HUDEP-2 (cell line): Measurements from ENCODE around the gene EXOC3L2.
A peak's percentile ranks its signal among the peaks of the same experiment; 100 is the strongest.

ENCODE experiments used
- DNase-seq, 76 experiments: peaks; one replicate each; lab custom pipeline; 2025; ENCODE audit not compliant: unreplicated experiment in 76 of 76; lab: John Stamatoyannopoulos, UW

EXOC3L2 gene

DNA sequence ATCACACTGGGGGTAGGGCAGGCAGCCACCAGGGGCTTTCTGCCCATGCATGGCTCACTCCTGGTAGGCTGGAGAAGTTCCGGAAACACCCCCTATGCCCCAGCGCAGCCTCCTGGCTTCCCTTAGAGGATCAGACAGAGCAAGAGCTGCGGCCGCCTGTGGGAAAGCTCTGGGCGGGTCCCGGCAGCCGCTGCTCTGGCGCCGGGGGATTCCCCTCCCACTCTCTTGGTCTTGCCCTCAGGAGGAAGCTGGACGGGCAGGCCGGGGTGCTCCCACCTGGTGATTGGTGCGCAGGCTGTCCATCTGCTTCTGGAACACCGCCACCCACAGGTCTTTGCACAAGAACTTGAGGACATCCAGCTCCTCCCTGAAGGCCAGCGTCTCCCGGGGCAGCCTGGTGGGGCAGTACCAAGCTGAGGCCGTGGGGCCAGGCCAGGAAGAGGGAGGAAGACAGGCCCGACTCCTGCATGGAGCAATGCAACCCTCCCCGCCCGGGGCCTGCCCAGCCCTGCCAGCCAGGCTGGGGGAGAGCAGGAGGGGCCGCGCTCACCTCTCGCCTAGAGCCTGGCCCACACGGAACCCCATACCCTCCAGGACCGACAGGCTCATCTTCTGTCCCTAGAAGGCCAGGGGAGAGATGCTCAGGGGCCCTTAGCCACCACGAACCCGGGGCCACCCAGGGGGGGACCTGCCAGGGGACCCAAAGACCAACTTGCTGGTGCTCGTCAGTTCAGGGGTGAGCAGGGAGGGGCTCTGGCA lies 80.5 kb downstream of the EXOC3L2 start:
- DNase-seq = peak in 32 of 76 experiments; percentile 8 to 73 (median 34)

- DNase-seq = no peak
These were observed 81.3 kb downstream of the EXOC3L2 start for GRCh38 chr19:45163751-45164460.

DNA sequence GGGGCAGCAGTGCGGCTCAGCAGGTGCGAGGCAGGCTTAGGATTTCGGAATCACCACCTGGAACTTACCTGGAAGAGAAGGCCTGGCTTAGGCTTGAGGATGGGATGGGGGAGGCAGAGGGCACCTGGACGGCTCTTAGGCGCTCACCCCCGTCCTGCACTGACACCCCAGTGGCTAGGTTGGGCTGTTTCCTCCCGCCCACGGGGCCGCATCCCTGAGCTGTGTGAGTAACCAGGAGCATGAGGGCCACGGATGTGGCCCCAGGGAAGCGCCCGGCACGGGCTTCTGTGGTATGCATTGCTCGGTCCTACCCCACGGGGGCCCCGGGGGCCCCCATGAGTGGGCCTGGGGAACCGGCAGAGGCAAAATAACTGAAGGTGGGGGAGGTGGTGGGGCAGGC lies 82.1 kb downstream of the EXOC3L2 start:
- no peak for DNase-seq

DNA sequence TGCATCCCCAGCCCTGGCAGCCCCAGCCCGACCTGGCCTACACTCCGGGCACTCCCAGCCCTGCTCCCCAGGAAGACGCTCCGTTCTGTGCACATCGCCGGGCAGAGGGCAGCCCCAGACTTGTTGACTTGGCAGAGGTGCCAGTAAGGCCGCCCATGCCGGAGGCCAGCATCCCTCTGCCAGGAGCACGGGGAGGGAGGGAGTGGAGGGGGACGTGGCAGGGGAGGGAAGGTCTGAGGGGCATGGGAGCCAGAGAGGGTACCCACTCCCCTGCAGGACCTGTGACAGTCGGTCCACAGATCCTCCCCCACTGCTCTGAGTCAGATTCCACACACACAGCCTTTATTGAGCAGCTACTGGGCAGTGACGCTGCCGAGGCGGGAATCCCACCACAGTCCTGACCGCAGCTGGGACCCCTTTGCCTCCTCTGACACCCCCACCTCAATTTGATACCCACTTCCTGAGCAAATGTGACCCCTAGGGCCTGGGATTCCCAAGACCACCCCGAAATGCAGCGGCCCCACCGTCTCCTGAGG lies 82.5 kb downstream of the EXOC3L2 start:
- DNase-seq = no peak
